PC-3 (cell line): Measurements from ENCODE around the gene GALNT1.

ENCODE experiments used
- CTCF ChIP-seq: fragments of 300-600 bp; sonication (generic); conservative IDR thresholded peaks from 2 replicates; pipeline ENCODE4 v1.5.1; 2017; ENCODE audit warnings: antibody characterized with exemption, low read depth, mild to moderate bottlenecking, low read length
- EZH2 ChIP-seq: fragments of 300-600 bp; sonication (generic); IDR thresholded peaks from one replicate; pipeline ENCODE4 v1.6.1; 2017; ENCODE audit warnings: antibody characterized with exemption, mild to moderate bottlenecking, low read length; ENCODE audit not compliant: unreplicated experiment
- EZH2phosphoT487 ChIP-seq: fragments of 300-600 bp; sonication (generic); IDR thresholded peaks from 2 replicates; pipeline ENCODE4 v1.6.1; 2018; ENCODE audit warnings: mild to moderate bottlenecking, antibody characterized with exemption, low read length, borderline replicate concordance

GRCh38 chr18:35588122-35588521 is 6.6 kb downstream of the GALNT1 start:
- TF ChIP-seq CTCF: no peak
- TF ChIP-seq EZH2phosphoT487: no peak
- TF ChIP-seq EZH2: no peak
